ENCODE results near the gene MIAT. TPM values are rescaled to one million over a fixed set of nuclear protein-coding genes. Genes with fewer than 3 reads are reported as not detected.

Gene MIAT
- total RNA-seq, 1 experiment from 2014 or later: 0.48 TPM

DNA sequence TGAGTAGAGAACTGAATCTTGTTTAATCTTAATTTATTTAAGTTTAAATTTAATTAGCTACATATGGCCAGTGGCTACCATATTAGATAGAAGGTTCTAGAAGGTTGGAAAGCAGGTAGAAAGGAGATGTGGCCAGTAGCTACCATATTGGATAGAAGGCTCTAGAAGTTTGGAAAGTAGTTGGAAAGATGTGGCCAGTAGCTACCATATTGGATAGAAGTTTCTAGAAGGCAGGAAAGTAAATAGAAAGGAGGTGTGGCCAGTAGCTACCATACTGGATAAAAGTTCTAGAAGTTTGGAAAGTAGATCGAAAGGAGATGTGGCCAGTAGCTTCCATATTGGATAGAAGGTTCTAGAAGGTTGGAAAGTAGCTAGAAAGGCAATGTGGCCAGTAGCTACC, 33.4 kb upstream of the MIAT start:
- no peak for DNase-seq
- no peaks in the 10 kb centered on the region for H3K4me1 ChIP-seq (replicated peaks; ENCODE audit: insufficient read depth)
- intact Hi-C loops (cut with micrococcal nuclease; ENCODE audit: unreplicated experiment): no loop called here
- H3K79me2 ChIP-seq (ENCODE audit: low read depth): no peaks in the 10 kb centered on the region
- POLR2A ChIA-PET (ENCODE audit: unreplicated experiment): no interaction called here
- H3F3A ChIP-seq (ENCODE audit: insufficient read depth, low read depth): no peaks in the 10 kb centered on the region
- no peak overlapping the region for H2AFZ ChIP-seq
- H3K9me2 ChIP-seq (ENCODE audit: insufficient read depth): no peaks in the 10 kb centered on the region
- H3K4me2 ChIP-seq: no peak overlapping the region
- peaks cover 39% of the 10 kb centered on the region; the same call in 1 of the 2 replicates for H3K27me3 ChIP-seq (ENCODE audit: insufficient read depth, low read depth)
- H3K36me3 ChIP-seq (ENCODE audit: low read depth): no peaks in the 10 kb centered on the region
- H3K4me3 ChIP-seq: no peak overlapping the region
- CTCF ChIA-PET: no interaction called here
- TF ChIP-seq, protein P1, sequence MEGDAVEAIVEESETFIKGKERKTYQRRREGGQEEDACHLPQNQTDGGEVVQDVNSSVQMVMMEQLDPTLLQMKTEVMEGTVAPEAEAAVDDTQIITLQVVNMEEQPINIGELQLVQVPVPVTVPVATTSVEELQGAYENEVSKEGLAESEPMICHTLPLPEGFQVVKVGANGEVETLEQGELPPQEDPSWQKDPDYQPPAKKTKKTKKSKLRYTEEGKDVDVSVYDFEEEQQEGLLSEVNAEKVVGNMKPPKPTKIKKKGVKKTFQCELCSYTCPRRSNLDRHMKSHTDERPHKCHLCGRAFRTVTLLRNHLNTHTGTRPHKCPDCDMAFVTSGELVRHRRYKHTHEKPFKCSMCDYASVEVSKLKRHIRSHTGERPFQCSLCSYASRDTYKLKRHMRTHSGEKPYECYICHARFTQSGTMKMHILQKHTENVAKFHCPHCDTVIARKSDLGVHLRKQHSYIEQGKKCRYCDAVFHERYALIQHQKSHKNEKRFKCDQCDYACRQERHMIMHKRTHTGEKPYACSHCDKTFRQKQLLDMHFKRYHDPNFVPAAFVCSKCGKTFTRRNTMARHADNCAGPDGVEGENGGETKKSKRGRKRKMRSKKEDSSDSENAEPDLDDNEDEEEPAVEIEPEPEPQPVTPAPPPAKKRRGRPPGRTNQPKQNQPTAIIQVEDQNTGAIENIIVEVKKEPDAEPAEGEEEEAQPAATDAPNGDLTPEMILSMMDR (conservative IDR thresholded peaks at IDR 0.05): no peak
- no peak for TF ChIP-seq EZH2 (IDR thresholded peaks at IDR 0.05; ENCODE audit: low read depth)
- no TSS peak for BruUV-seq (replicated peaks)
- H3K9me3 ChIP-seq (ENCODE audit: insufficient read depth, low read depth): no peaks in the 10 kb centered on the region
- H3K27ac ChIP-seq: no peak overlapping the region
- no peaks in the 10 kb centered on the region for H4K20me1 ChIP-seq (ENCODE audit: insufficient read depth)

DNA sequence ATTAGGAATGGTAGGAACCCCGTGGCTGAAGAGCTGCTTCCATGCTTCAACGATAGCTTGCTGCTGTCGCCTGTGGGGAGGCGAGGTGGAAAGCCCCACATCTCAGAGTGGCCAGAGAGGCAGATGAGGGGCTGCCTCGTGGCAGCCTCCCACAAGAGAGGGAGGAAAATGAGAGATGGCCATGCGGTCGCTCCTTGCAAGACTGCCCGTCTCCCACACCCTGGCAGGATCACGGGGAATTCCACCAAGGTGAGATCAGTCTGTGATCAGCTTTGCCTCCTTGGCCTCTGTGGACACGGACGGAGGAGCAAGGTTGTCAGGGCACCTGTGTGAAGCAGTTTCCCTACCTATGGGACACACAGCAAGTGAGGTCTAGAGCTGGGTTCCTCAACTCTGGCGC, 32.6 kb upstream of the MIAT start:
- Histone ChIP-seq H3K79me2 (ENCODE audit: low read depth) (no peaks in the 10 kb centered on the region), H3K4me1 (replicated peaks; ENCODE audit: insufficient read depth) (no peaks in the 10 kb centered on the region), H3K27ac (no peak overlapping the region), H2AFZ (no peak overlapping the region), H3K9me3 (ENCODE audit: insufficient read depth, low read depth) (no peaks in the 10 kb centered on the region), H3K4me3 (no peak overlapping the region), H3K9me2 (ENCODE audit: insufficient read depth) (no peaks in the 10 kb centered on the region), H3K27me3 (ENCODE audit: insufficient read depth, low read depth) (peaks cover 34% of the 10 kb centered on the region; the same call in 1 of the 2 replicates), H3F3A (ENCODE audit: insufficient read depth, low read depth) (no peaks in the 10 kb centered on the region), H3K36me3 (ENCODE audit: low read depth) (no peaks in the 10 kb centered on the region), H4K20me1 (ENCODE audit: insufficient read depth) (no peaks in the 10 kb centered on the region), H3K4me2 (no peak overlapping the region)
- ChIA-PET CTCF (no interaction called here), POLR2A (ENCODE audit: unreplicated experiment) (no interaction called here)
- no TSS peak for BruUV-seq (replicated peaks)
- no peak for TF ChIP-seq EZH2 (IDR thresholded peaks at IDR 0.05; ENCODE audit: low read depth)
- TF ChIP-seq, protein P1 (conservative IDR thresholded peaks at IDR 0.05): no peak
- intact Hi-C loops (cut with micrococcal nuclease; ENCODE audit: unreplicated experiment): no loop called here
- no peak for DNase-seq

DNA sequence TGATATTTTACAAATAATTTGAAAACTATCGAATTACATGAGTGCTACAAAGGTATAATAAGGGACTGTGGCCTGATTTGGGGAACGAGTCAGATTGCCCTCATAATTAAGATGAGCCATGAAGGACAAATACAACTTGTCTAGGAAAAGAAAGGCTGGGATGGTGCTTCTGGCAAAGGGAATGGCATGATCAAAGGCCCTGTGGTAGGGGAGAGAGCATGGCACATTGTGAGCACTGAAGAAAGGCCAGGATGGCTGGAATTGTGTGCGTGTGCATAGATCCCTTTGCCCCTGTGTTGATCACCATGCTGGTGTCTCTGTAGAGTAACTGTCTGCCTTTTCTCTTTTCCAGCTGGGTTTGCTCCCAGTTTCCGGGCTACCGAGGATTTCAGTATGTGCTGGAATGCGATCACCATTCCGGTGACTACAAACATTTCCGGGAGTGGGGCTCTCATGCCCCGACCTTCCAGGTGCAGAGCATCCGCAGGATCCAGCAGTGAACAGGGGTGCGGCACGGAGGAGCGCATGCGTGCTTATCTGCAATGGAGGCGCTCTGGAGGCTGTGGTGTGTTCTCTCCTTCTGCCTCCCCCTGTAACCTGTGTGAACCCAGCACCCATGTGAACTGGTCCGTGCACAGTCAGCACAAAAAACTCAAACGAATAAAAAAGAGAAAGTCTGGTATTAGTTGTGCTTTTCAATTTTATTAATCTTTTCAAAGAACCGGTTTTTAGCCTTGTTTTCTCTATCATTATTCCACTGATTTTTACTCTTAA, 27.2 kb upstream of the MIAT start:
- no peak overlapping the region for H3K27ac ChIP-seq
- peaks cover 19% of the 10 kb centered on the region; the same call in 1 of the 2 replicates for H3K27me3 ChIP-seq (ENCODE audit: insufficient read depth, low read depth)
- H2AFZ ChIP-seq: no peak overlapping the region
- H3K4me2 ChIP-seq: no peak overlapping the region
- no TSS peak for BruUV-seq (replicated peaks)
- H3K4me3 ChIP-seq: no peak overlapping the region
- no peaks in the 10 kb centered on the region for H3K9me3 ChIP-seq (ENCODE audit: insufficient read depth, low read depth)
- no peaks in the 10 kb centered on the region for H4K20me1 ChIP-seq (ENCODE audit: insufficient read depth)
- DNase-seq: no peak
- ChIA-PET CTCF (no interaction called here), POLR2A (ENCODE audit: unreplicated experiment) (no interaction called here)
- H3K36me3 ChIP-seq (ENCODE audit: low read depth): no peaks in the 10 kb centered on the region
- H3K79me2 ChIP-seq (ENCODE audit: low read depth): no peaks in the 10 kb centered on the region
- H3K4me1 ChIP-seq (replicated peaks; ENCODE audit: insufficient read depth): no peaks in the 10 kb centered on the region
- intact Hi-C loops (cut with micrococcal nuclease; ENCODE audit: unreplicated experiment): no loop called here
- H3K9me2 ChIP-seq (ENCODE audit: insufficient read depth): 0 out of 2 replicates have a peak, but pooled peaks cover 4% of the 10 kb centered on the region
- TF ChIP-seq EZH2 (IDR thresholded peaks at IDR 0.05; ENCODE audit: low read depth): no peak
- no peaks in the 10 kb centered on the region for H3F3A ChIP-seq (ENCODE audit: insufficient read depth, low read depth)
